ENCODE results near the gene CLDND2. TPM values are rescaled to one million over a fixed set of nuclear protein-coding genes. Genes with fewer than 3 reads are reported as not detected.
A peak's percentile ranks its signal among the peaks of the same experiment; 100 is the strongest.

The CLDND2 gene
- total RNA-seq, 1 experiment from 2014 or later: 1.8 TPM

GRCh38 chr19:51365965-51366388, 2.8 kb downstream of the CLDND2 start, which contains the start of gene ETFB:
Gene ETFB (minus strand): TSS chr19:51366388. CDS start chr19:51366326, 62 bp downstream.
- peak within 1 kb of the TSS; percentile 84 for H3K27ac ChIP-seq (ENCODE audit: low read depth, low read length)
- ATAC-seq (no peak), DNase-seq (ENCODE audit: low read depth, low spot score) (no peak)
- peak within 1 kb of the TSS; percentile 88 for H3K4me2 ChIP-seq (ENCODE audit: low read length)
- CTCF ChIA-PET: no interaction called here
- no peaks in the 10 kb centered on the region for H3K27me3 ChIP-seq (ENCODE audit: insufficient read depth, low read length)
- no peaks in the 10 kb centered on the region for H3K9me2 ChIP-seq (ENCODE audit: insufficient read depth)
- intact Hi-C loops (cut with micrococcal nuclease): no loop called here
- H2AFZ ChIP-seq (ENCODE audit: low read depth, low read length, poor library complexity, severe bottlenecking): no peak within 1 kb of the TSS
- peaks cover 38 to 58% of the 10 kb centered on the region in 2 experiments for H3K4me1 ChIP-seq (ENCODE audit: control insufficient read depth in 1 of 2, insufficient read depth in 2 of 2, low read length in 2 of 2)
- no peaks in the 10 kb centered on the region for H3K36me3 ChIP-seq (ENCODE audit: control insufficient read depth in 1 of 2, insufficient read depth in 2 of 2, low read length in 2 of 2)
- no peaks in the 10 kb centered on the region for H3K9me3 ChIP-seq (ENCODE audit: control insufficient read depth in 1 of 2, insufficient read depth in 1 of 2, low read depth in 1 of 2, low read length in 2 of 2)
- peak within 1 kb of the TSS; percentile 96 for H3K9ac ChIP-seq (ENCODE audit: low read length)
- TF ChIP-seq REST (IDR thresholded peaks at IDR 0.05; ENCODE audit: low read depth): no peak
- TF ChIP-seq JUND (IDR thresholded peaks at IDR 0.05): no peak
- TF ChIP-seq RAD21 (IDR thresholded peaks at IDR 0.05; ENCODE audit: low read depth): no peak
- TF ChIP-seq ZBTB33 (IDR thresholded peaks at IDR 0.05; ENCODE audit: extremely low read depth, insufficient replicate concordance, low read length): no peak
- TF ChIP-seq YY1 (IDR thresholded peaks at IDR 0.05; ENCODE audit: extremely low read depth, insufficient replicate concordance, low read depth, low read length): no peak
- no peak for TF ChIP-seq SP1 (IDR thresholded peaks at IDR 0.05; ENCODE audit: low read depth)
- TF ChIP-seq CEBPB (IDR thresholded peaks at IDR 0.05; ENCODE audit: low read depth): no peak
- TF ChIP-seq ZFX (IDR thresholded peaks at IDR 0.05): no peak
- no peak for TF ChIP-seq POLR2A (IDR thresholded peaks at IDR 0.05; ENCODE audit: borderline replicate concordance, extremely low read depth, insufficient read depth, insufficient read length)
- peak; percentile 64 for TF ChIP-seq SIN3A (IDR thresholded peaks at IDR 0.05; ENCODE audit: low read depth)
- TF ChIP-seq EZH2phosphoT487 (IDR thresholded peaks at IDR 0.05; ENCODE audit: borderline replicate concordance): no peak
- no peak for TF ChIP-seq EZH2 (IDR thresholded peaks at IDR 0.05)
- TF ChIP-seq MAX (IDR thresholded peaks at IDR 0.05): peak; percentile 46; the same call in 1 of the 2 replicates
- TF ChIP-seq TCF7L2 (IDR thresholded peaks at IDR 0.05; ENCODE audit: borderline replicate concordance, extremely low read depth, insufficient read depth, insufficient read length): no peak
- TF ChIP-seq EGR1 (IDR thresholded peaks at IDR 0.05; ENCODE audit: low read depth): no peak
- TSS peak; percentile 87 for BruUV-seq (replicated peaks)
- no peaks in the 10 kb centered on the region for H4K20me1 ChIP-seq (ENCODE audit: insufficient read depth)
- H3K79me2 ChIP-seq (ENCODE audit: insufficient read depth, low read length): peaks cover 49% of the 10 kb centered on the region
- peak within 1 kb of the TSS; percentile 78 to 94 for H3K4me3 ChIP-seq (replicated peaks in 1 of 2; ENCODE audit: low read depth in 1 of 2, low read length in 2 of 2)
- POLR2A ChIA-PET: no interaction called here
- RAD21 ChIA-PET (ENCODE audit: low non-redundant PET in 1 of 2, low total read pairs in 2 of 2, uncharacterized antibody in 2 of 2, unreplicated experiment in 2 of 2): interaction anchor here in 1 of 2 experiments (0.5 kb wide), 1 partner anchor 295 kb away, joined by 3 read pairs; no protein-coding TSS in a partner anchor
